Kidney tubule cell (primary cell): Measurements from ENCODE around the gene CA9.
A peak's percentile ranks its signal among the peaks of the same experiment; 100 is the strongest.

Experiments used
- DNase-seq: peaks from one replicate; pipeline ENCODE4 v3.0.0-alpha.2; 2018; ENCODE audit warnings: low spot score

The CA9 gene

GRCh38 chr9:35691757-35692301, 18.1 kb downstream of the CA9 start:
- no peak for DNase-seq

- no peak for DNase-seq
Observed at GRCh38 chr9:35695943-35696401, 22.2 kb downstream of the CA9 start.

- peak; percentile 62 for DNase-seq
Observed at GRCh38 chr9:35696520-35697215, 22.9 kb downstream of the CA9 start.

- DNase-seq = no peak
Observed at GRCh38 chr9:35697486-35697885, 23.8 kb downstream of the CA9 start.

GRCh38 chr9:35698231-35698630, 24.5 kb downstream of the CA9 start:
- no peak for DNase-seq

GRCh38 chr9:35700031-35700430, 26.3 kb downstream of the CA9 start:
- DNase-seq = no peak

- no peak for DNase-seq
Observed at GRCh38 chr9:35700942-35701341, 27.2 kb downstream of the CA9 start.

GRCh38 chr9:35702696-35703095, 29.0 kb downstream of the CA9 start:
- no peak for DNase-seq

GRCh38 chr9:35703906-35704672, 30.4 kb downstream of the CA9 start:
- DNase-seq = no peak

GRCh38 chr9:35705372-35705771, 31.6 kb downstream of the CA9 start:
- no peak for DNase-seq

- no peak for DNase-seq
Observed at GRCh38 chr9:35705836-35706430, 32.2 kb downstream of the CA9 start.

GRCh38 chr9:35706951-35707350, 33.2 kb downstream of the CA9 start:
- DNase-seq = no peak

- no peak for DNase-seq
Observed at GRCh38 chr9:35708146-35708545, 34.4 kb downstream of the CA9 start.

GRCh38 chr9:35710818-35711500, 37.2 kb downstream of the CA9 start:
- DNase-seq = no peak

GRCh38 chr9:35711501-35712428, 38.0 kb downstream of the CA9 start:
- DNase-seq = peak; percentile 53

- DNase-seq = no peak
Observed at GRCh38 chr9:35712762-35713400, 39.2 kb downstream of the CA9 start.

GRCh38 chr9:35713578-35713977, 39.9 kb downstream of the CA9 start:
- DNase-seq = no peak

- no peak for DNase-seq
Observed at GRCh38 chr9:35714123-35714522, 40.4 kb downstream of the CA9 start.

GRCh38 chr9:35714579-35715252, 41.0 kb downstream of the CA9 start:
- no peak for DNase-seq

- no peak for DNase-seq
Observed at GRCh38 chr9:35716230-35716629, 42.5 kb downstream of the CA9 start.
